Measurements from ENCODE around the gene INPP5D. TPM values are rescaled to one million over a fixed set of nuclear protein-coding genes. Genes with fewer than 3 reads are reported as not detected.

Gene INPP5D
- total and polyA plus RNA-seq, 2 of the 8 experiments (the other 6 are each of a cell fraction or from before 2014, with no cell fraction given) = 4.5 to 7.1 TPM

DNA sequence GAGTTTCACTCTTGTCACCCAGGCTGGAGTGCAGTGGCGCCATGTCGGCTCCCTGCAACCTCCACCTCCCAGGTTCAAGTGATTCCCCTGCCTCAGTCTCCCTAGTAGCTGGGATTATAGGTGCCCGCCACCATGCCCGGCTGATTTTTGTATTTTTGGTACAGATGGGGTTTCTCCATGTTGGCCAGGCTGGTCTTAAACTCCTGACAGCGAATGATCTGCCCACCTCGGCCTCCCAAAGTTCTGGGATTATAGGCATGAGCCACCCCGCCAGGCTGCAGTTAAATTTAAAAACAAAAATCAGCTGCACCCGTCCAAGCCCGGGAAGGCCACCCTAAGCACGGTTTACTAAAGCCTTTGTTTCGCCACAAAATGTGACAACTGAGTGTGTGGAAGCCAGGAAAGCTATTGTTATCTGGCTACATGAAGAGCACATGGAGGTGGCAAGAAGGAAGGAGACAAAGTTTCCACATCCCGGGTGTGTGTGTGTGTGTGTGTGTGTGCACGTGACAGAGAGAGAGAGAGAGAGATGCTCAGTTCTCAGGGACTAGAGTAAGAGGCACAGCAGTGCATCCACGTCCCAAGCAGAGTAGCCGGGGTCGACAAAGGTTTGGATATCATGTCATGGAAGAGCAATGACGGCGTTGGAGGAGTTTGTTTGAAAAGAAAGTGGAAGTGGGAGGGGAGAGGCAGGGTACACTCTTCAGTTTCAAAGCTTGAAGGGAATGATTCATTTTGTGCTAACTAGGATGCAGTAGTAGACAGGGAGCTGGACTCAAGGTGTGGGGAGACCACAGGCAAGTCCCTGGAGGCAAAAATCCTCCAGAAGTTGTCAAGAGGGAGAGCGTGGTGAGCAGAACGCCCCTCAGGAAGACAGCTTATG lies 20.1 kb downstream of the INPP5D start (continued):
- TF ChIP-seq, protein P1, sequence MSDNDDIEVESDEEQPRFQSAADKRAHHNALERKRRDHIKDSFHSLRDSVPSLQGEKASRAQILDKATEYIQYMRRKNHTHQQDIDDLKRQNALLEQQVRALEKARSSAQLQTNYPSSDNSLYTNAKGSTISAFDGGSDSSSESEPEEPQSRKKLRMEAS (IDR thresholded peaks at IDR 0.05) = no peak
- TF ChIP-seq CBX8 (IDR thresholded peaks at IDR 0.05; ENCODE audit: borderline replicate concordance, low read depth, low read length) (no peak), CBX5 (IDR thresholded peaks at IDR 0.05; ENCODE audit: low read depth, low read length) (no peak), CHD2 (IDR thresholded peaks at IDR 0.05; ENCODE audit: low read length) (no peak), RAD21 (IDR thresholded peaks at IDR 0.05 in 1 of 2, conservative IDR thresholded peaks at IDR 0.05 in 1 of 2; ENCODE audit: low read depth in 2 of 2, low read length in 2 of 2) (no peak)

Data from H1 (cell line).